IMR-90 (cell line): ENCODE data around the gene PKM. TPM values are rescaled to one million over a fixed set of nuclear protein-coding genes. Genes with fewer than 3 reads are reported as not detected.
A peak's percentile ranks its signal among the peaks of the same experiment; 100 is the strongest.

Source experiments
- ATAC-seq: fragments of 200-7000 bp; cut with Tn5 transposase; 2 replicates; pipeline ENCODE4 v1.9.1; 2020; ENCODE audit warnings: low read depth, mild to moderate bottlenecking, moderate library complexity
- BruUV-seq: library from RNA; stranded (reverse); fragments of 400-500 nt; replicated peaks from 2 replicates; lab custom pipeline; 2021; lab: Mats Ljungman, UMichigan
- CTCF ChIA-PET: fragments of 300-600 bp; formaldehyde crosslinking; extraction: SDS; loops from one replicate; lab custom pipeline; 2021; ENCODE audit warnings: antibody characterized with exemption; lab: Yijun Ruan, JAX
- POLR2A ChIA-PET: fragments of 300-600 bp; sonication (Branson Sonifier 250); formaldehyde crosslinking; loops from one replicate; lab custom pipeline; 2022; ENCODE audit warnings: antibody characterized with exemption; ENCODE audit not compliant: unreplicated experiment; lab: Charles Lee
- DNase-seq: peaks from one replicate; pipeline ENCODE4 v3.0.0; 2013
- H2AFZ ChIP-seq: replicated peaks from 2 replicates; pipeline ENCODE3; 2013; ENCODE audit warnings: low read length, mild to moderate bottlenecking; ENCODE audit not compliant: poor library complexity
- H2AK5ac ChIP-seq: 2 replicates; pipeline ENCODE4 v1.6.1; 2013; ENCODE audit warnings: low read depth, low read length, inconsistent platforms
- H2AK9ac ChIP-seq: replicated peaks from 2 replicates; pipeline ENCODE3; 2013; ENCODE audit warnings: mild to moderate bottlenecking, low read depth, low read length, moderate library complexity; ENCODE audit not compliant: poor library complexity
- H2BK120ac ChIP-seq: 2 replicates; pipeline ENCODE4 v1.6.1; 2013; ENCODE audit warnings: low read depth, low read length, inconsistent platforms
- H2BK15ac ChIP-seq: 3 replicates; pipeline ENCODE4 v1.6.1; 2013; ENCODE audit warnings: low read depth, low read length, inconsistent platforms
- H2BK20ac ChIP-seq: 2 replicates; pipeline ENCODE4 v1.6.1; 2013; ENCODE audit warnings: low read depth, mild to moderate bottlenecking, inconsistent platforms, low read length, moderate library complexity
- H2BK5ac ChIP-seq: 2 replicates; pipeline ENCODE4 v1.6.1; 2013; ENCODE audit warnings: mild to moderate bottlenecking, low read depth, low read length, inconsistent platforms; ENCODE audit not compliant: poor library complexity, severe bottlenecking
- H3K14ac ChIP-seq: replicated peaks from 2 replicates; pipeline ENCODE4 v1.6.1; 2013; ENCODE audit warnings: low read depth, low read length, inconsistent platforms
- H3K18ac ChIP-seq: 2 replicates; pipeline ENCODE4 v1.6.1; 2013; ENCODE audit warnings: low read depth, low read length, control low read depth
- H3K23ac ChIP-seq: 2 replicates; pipeline ENCODE4 v1.6.1; 2013; ENCODE audit warnings: low read depth, low read length, inconsistent platforms
- H3K27ac ChIP-seq: 2 replicates; pipeline ENCODE4 v1.5.1; 2013; ENCODE audit warnings: mild to moderate bottlenecking, control low read depth, low read length; ENCODE audit not compliant: insufficient read depth
- H3K27me3 ChIP-seq: 2 replicates; pipeline ENCODE4 v1.6.1; 2013; ENCODE audit warnings: low read length; ENCODE audit not compliant: control insufficient read depth, insufficient read depth
- H3K36me3 ChIP-seq: 2 replicates; pipeline ENCODE4 v1.6.1; 2013; ENCODE audit warnings: low read length, mixed read lengths; ENCODE audit not compliant: control insufficient read depth, insufficient read depth
- H3K4ac ChIP-seq: 2 replicates; pipeline ENCODE4 v1.6.1; 2013; ENCODE audit warnings: low read depth, low read length, inconsistent platforms
- H3K4me1 ChIP-seq: 2 replicates; pipeline ENCODE4 v1.6.1; 2013; ENCODE audit warnings: low read length, mixed read lengths; ENCODE audit not compliant: control insufficient read depth, insufficient read depth
- H3K4me2 ChIP-seq: 2 replicates; pipeline ENCODE4 v1.6.1; 2013; ENCODE audit warnings: low read depth, mild to moderate bottlenecking, control low read depth, low read length, moderate library complexity
- H3K4me3 ChIP-seq: 2 replicates; pipeline ENCODE4 v1.5.1; 2013; ENCODE audit warnings: low read depth, mild to moderate bottlenecking, control low read depth, low read length, moderate library complexity; ENCODE audit not compliant: insufficient read depth
- H3K56ac ChIP-seq: 2 replicates; pipeline ENCODE4 v1.6.1; 2013; ENCODE audit warnings: low read length, inconsistent platforms; ENCODE audit not compliant: insufficient read depth; ENCODE audit errors: extremely low read depth
- H3K79me1 ChIP-seq, 2 experiments: 2 replicates each; pipeline ENCODE4 v1.6.1; 2013; ENCODE audit warnings: low read length in 2 of 2, inconsistent platforms in 1 of 2, low read depth in 1 of 2
- H3K9ac ChIP-seq: 2 replicates; pipeline ENCODE4 v1.6.1; 2013; ENCODE audit warnings: low read depth, low read length, control low read depth
- H3K9me1 ChIP-seq: 2 replicates; pipeline ENCODE4 v1.6.1; 2013; ENCODE audit warnings: low read length, inconsistent platforms; ENCODE audit not compliant: insufficient read depth
- H3K9me3 ChIP-seq: 2 replicates; pipeline ENCODE4 v1.6.1; 2013; ENCODE audit warnings: low read length; ENCODE audit not compliant: control insufficient read depth, insufficient read depth
- H4K20me1 ChIP-seq: 2 replicates; pipeline ENCODE4 v1.6.1; 2013; ENCODE audit warnings: low read length, inconsistent platforms; ENCODE audit not compliant: insufficient read depth
- H4K5ac ChIP-seq: 2 replicates; pipeline ENCODE4 v1.6.1; 2013; ENCODE audit warnings: mild to moderate bottlenecking, low read depth, low read length, control low read depth
- H4K8ac ChIP-seq, 2 experiments: 2 replicates each; pipeline ENCODE4 v1.6.1; 2013; ENCODE audit warnings: low read depth in 2 of 2, low read length in 2 of 2, control low read depth in 1 of 2, inconsistent platforms in 1 of 2
- H4K91ac ChIP-seq: 2 replicates; pipeline ENCODE4 v1.6.1; 2013; ENCODE audit warnings: low read depth, low read length, inconsistent platforms; ENCODE audit not compliant: insufficient read depth
- CEBPB ChIP-seq: IDR thresholded peaks from 2 replicates; pipeline ENCODE4 v1.6.1; 2012; ENCODE audit warnings: low read depth, low read length, improper control_type of control experiment
- CTCF ChIP-seq: conservative IDR thresholded peaks from 2 replicates; pipeline ENCODE4 v1.5.1; 2012; ENCODE audit warnings: mild to moderate bottlenecking, low read depth, low read length, improper control_type of control experiment
- FOS ChIP-seq: fragments of 150-350 bp; IDR thresholded peaks from 2 replicates; pipeline ENCODE4 v1.6.1; 2016; ENCODE audit warnings: low read depth, low read length
- MAFK ChIP-seq: IDR thresholded peaks from 2 replicates; pipeline ENCODE4 v1.6.1; 2012; ENCODE audit warnings: low read depth, low read length, improper control_type of control experiment
- RAD21 ChIP-seq: IDR thresholded peaks from 2 replicates; pipeline ENCODE4 v1.6.1; 2012; ENCODE audit warnings: low read length, improper control_type of control experiment
- SMC3 ChIP-seq: fragments of 150-350 bp; IDR thresholded peaks from 2 replicates; pipeline ENCODE4 v1.6.1; 2016; ENCODE audit warnings: low read depth, mild to moderate bottlenecking, antibody characterized with exemption, low read length, moderate library complexity
- WGBS, 2 experiments: methylation state at CpG; one replicate each; pipeline versions ENCODE4 v1.1.5 to v1.1.7; 2013; ENCODE audit warnings: missing lambda C conversion rate in 2 of 2; ENCODE audit not compliant: insufficient read length in 1 of 2; ENCODE audit errors: extremely low coverage in 2 of 2; 5-methylcytosine and 5-hydroxymethylcytosine counted together
- dilution Hi-C: fragments of 300-500 bp; cut with HindIII; formaldehyde crosslinking; loops from one replicate; pipeline ENCODE4 v1.14.3; 2018; ENCODE audit warnings: low sequenced_read_pairs; ENCODE audit not compliant: unreplicated experiment
- in situ Hi-C: fragments of 300-500 bp; cut with MboI; formaldehyde crosslinking; loops from 3 replicates; pipeline ENCODE4 v1.14.3; 2019; ENCODE audit warnings: low sequenced_read_pairs, inconsistent platforms, mixed read lengths
- intact Hi-C: fragments of 100-400 bp; cut with micrococcal nuclease; formaldehyde crosslinking; loops from 2 replicates; pipeline ENCODE4 v1.10.0; 2022
- polyA plus RNA-seq, 3 experiments: library from polyadenylated mRNA; depleted of rRNA; stranded (reverse); fragments of >200 nt; gene quantifications; 2 replicates each; pipeline ENCODE4 v1.2.3, GENCODE V29; 2012; ENCODE audit warnings: low replicate concordance in 1 of 3
- total RNA-seq: library from RNA; depleted of rRNA; stranded (reverse); fragments of >200 nt; gene quantifications from 2 replicates; pipeline ENCODE4 v1.2.3, GENCODE V29; 2012

PKM gene
- total and polyA plus RNA-seq, 2 of the 4 experiments (the other 2 are of a cell fraction): 2,219 to 3,859 TPM

GRCh38 chr15:72233769-72234168 is 2.8 kb upstream of the PKM start:
- ChIA-PET POLR2A (interaction anchor here (0.6 kb wide), 1 partner anchor 48 kb away, joined by 3 read pairs; no protein-coding TSS in a partner anchor), CTCF (no interaction called here)
- Histone ChIP-seq H3K18ac (no peak overlapping the region), H3K79me1 (peaks cover 15 to 44% of the 10 kb centered on the region in 2 experiments; a peak in 3 of 4 replicates), H3K56ac (no peak overlapping the region), H3K4me3 (no peak overlapping the region), H4K91ac (no peak overlapping the region), H4K8ac (no peak overlapping the region), H2AFZ (no peak overlapping the region), H3K9me3 (no peaks in the 10 kb centered on the region), H3K14ac (no peak overlapping the region), H3K27me3 (no peaks in the 10 kb centered on the region), H2BK15ac (no peak overlapping the region), H2AK5ac (no peak overlapping the region), H3K9me1 (peaks cover 20% of the 10 kb centered on the region), H4K5ac (no peak overlapping the region), H2AK9ac (no peak overlapping the region), H2BK5ac (no peak overlapping the region), H3K36me3 (peaks cover 2% of the 10 kb centered on the region; the same call in 1 of the 2 replicates), H3K4me1 (peaks cover 16% of the 10 kb centered on the region), H3K4ac (peak overlapping the region; percentile 17; the same call in 1 of the 2 replicates), H3K23ac (no peak overlapping the region), H3K9ac (no peak overlapping the region), H2BK20ac (no peak overlapping the region), H3K27ac (no peak overlapping the region), H4K20me1 (peaks cover 14% of the 10 kb centered on the region), H2BK120ac (no peak overlapping the region), H3K4me2 (no peak overlapping the region)
- ATAC-seq: no peak
- BruUV-seq: no TSS peak
- TF ChIP-seq RAD21: no peak
- TF ChIP-seq CEBPB: no peak
- no peak for TF ChIP-seq SMC3
- TF ChIP-seq FOS: no peak
- no peak for TF ChIP-seq MAFK
- TF ChIP-seq CTCF: no peak
- no CpG with 5 or more reads among the region's 6 CpGs for WGBS, 2 experiments
- in situ Hi-C loops (no loop called here), intact Hi-C loops (no loop called here), dilution Hi-C loops (no loop called here)
- DNase-seq: peak; percentile 7
